NCI-H1694 (cell line): ENCODE measurements around the gene STRIP1.

Source experiments
- DNase-seq: peaks from one replicate; lab custom pipeline; 2025; lab: John Stamatoyannopoulos, UW

STRIP1 gene

GRCh38 chr1:110034451-110035235, at the start of gene STRIP1:
TSS of gene STRIP1 (plus strand) at chr1:110034624. CDS start at chr1:110034638, 14 bp downstream.
- DNase-seq, result peak; percentile 93

- no peak for DNase-seq
Measured at GRCh38 chr1:109985247-109986053, 49.0 kb upstream of the STRIP1 start.

- no peak for DNase-seq
Measured at GRCh38 chr1:109986054-109986444, 48.4 kb upstream of the STRIP1 start.

GRCh38 chr1:109988349-109988914, 46.0 kb upstream of the STRIP1 start:
- DNase-seq, result no peak

- no peak for DNase-seq
Measured at GRCh38 chr1:109989506-109990301, 44.7 kb upstream of the STRIP1 start.

- no peak for DNase-seq
Measured at GRCh38 chr1:109990302-109990653, 44.1 kb upstream of the STRIP1 start.

- no peak for DNase-seq
Measured at GRCh38 chr1:109991400-109991925, 43.0 kb upstream of the STRIP1 start.

- no peak for DNase-seq
Measured at GRCh38 chr1:109993885-109994284, 40.5 kb upstream of the STRIP1 start.

GRCh38 chr1:109994654-109995053, 39.8 kb upstream of the STRIP1 start:
- DNase-seq, result no peak

GRCh38 chr1:109995536-109995935, 38.9 kb upstream of the STRIP1 start:
- no peak for DNase-seq

GRCh38 chr1:109996476-109996875, 37.9 kb upstream of the STRIP1 start:
- no peak for DNase-seq

GRCh38 chr1:109997204-109997866, 37.1 kb upstream of the STRIP1 start:
- DNase-seq, result no peak

- no peak for DNase-seq
Measured at GRCh38 chr1:109997867-109998229, 36.6 kb upstream of the STRIP1 start.

- no peak for DNase-seq
Measured at GRCh38 chr1:110002695-110003094, 31.7 kb upstream of the STRIP1 start.

GRCh38 chr1:110003747-110004428, 30.5 kb upstream of the STRIP1 start:
- DNase-seq, result no peak

GRCh38 chr1:110004583-110004982, 29.8 kb upstream of the STRIP1 start:
- no peak for DNase-seq

- no peak for DNase-seq
Measured at GRCh38 chr1:110005971-110006370, 28.5 kb upstream of the STRIP1 start.

- no peak for DNase-seq
Measured at GRCh38 chr1:110006516-110006915, 27.9 kb upstream of the STRIP1 start.

GRCh38 chr1:110007046-110007830, 27.2 kb upstream of the STRIP1 start:
- DNase-seq, result no peak

GRCh38 chr1:110008971-110009565, 25.4 kb upstream of the STRIP1 start:
- DNase-seq, result no peak
